Uterus (tissue), 4 donors: Measurements from ENCODE around the gene GPRC5D. TPM values are rescaled to one million over a fixed set of nuclear protein-coding genes. Genes with fewer than 3 reads are reported as not detected.

Experiments
- DNase-seq, 2 donors: peaks; one replicate each; pipeline ENCODE4 v3.0.0-alpha.2; 2019 to 2020
- H3K27ac ChIP-seq, 2 donors: fragments of 200-600 bp; sonication (generic); 1 replicate in 1 of 2; 2 replicates in 1 of 2; pipeline ENCODE4 v1.5.1; 2016 to 2018
- H3K27me3 ChIP-seq, 2 donors: fragments of 200-600 bp; sonication (generic); one replicate each; pipeline ENCODE4 v1.5.1; 2018 to 2019; ENCODE audit warnings: control low read depth in 1 of 2
- H3K36me3 ChIP-seq, 2 donors: fragments of 200-600 bp; sonication (generic); one replicate each; pipeline ENCODE4 v1.5.1; 2019; ENCODE audit warnings: control low read depth in 1 of 2
- H3K4me1 ChIP-seq, 2 donors: fragments of 200-600 bp; sonication (generic); one replicate each; pipeline ENCODE4 v1.5.1; 2018 to 2019; ENCODE audit warnings: control low read depth in 1 of 2
- H3K4me3 ChIP-seq, 2 donors: fragments of 200-600 bp; sonication (generic); 1 replicate in 1 of 2; 2 replicates in 1 of 2; pipeline ENCODE4 v1.5.1; 2018 to 2019; ENCODE audit warnings: mild to moderate bottlenecking in 1 of 2
- H3K9me3 ChIP-seq, 2 donors: fragments of 200-600 bp; sonication (generic); one replicate each; pipeline ENCODE4 v1.5.1; 2019; ENCODE audit warnings: control low read depth in 1 of 2
- POLR2A ChIP-seq, 2 donors: fragments of 450-650 bp; IDR thresholded peaks; one replicate each; pipeline ENCODE4 v1.6.1; 2016; ENCODE audit warnings: antibody characterized with exemption in 2 of 2, mild to moderate bottlenecking in 1 of 2, moderate library complexity in 1 of 2
- intact Hi-C: fragments of 100-400 bp; cut with DNase I; formaldehyde crosslinking; loops from one replicate; pipeline ENCODE4 v1.15.1; 2023; ENCODE audit warnings: low total_unique reads
- total RNA-seq, 4 donors: library from RNA; depleted of rRNA in 3 of 4; stranded (reverse); fragments of >200 nt in 3 of 4; gene quantifications; one replicate each; pipeline versions ENCODE4 v1.1.0 to v1.2.4, GENCODE V29; 2014 to 2023
- TF ChIP-seq, protein P1 (sequence below), 4 experiments: fragments of 200-600 bp in 2 of 4; fragments of 450-650 bp in 2 of 4; sonication (generic) in 2 of 4; IDR thresholded peaks; one replicate each; pipeline ENCODE4 v1.5.1; 2016 to 2019; ENCODE audit warnings: antibody characterized with exemption in 4 of 4, mild to moderate bottlenecking in 2 of 4, moderate library complexity in 1 of 4
- donor health status: DM: yes; HTN: yes; CAD: no.

The GPRC5D gene
- total RNA-seq, 4 donors from 2014 or later, result not detected

DNA sequence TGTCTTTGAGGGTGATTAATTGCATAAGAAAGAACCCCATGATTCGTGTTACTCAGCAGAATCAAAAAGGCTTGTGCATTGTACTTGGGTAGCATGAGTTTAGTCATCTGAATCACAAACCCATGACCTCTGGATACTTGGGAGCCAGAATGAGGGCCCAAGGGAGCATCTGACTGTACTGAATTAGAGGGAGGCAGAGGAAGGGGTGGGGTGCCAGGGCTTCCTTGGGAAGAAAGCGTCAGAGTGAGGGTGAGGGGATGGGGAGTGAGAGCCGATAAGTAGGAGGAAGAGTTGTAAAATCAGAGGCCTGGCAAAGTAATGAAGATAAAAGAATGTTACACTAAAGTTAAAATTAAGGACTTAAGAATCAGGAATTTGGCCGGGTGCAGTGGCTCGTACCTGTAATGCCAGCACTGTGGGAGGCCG, 29.8 kb downstream of the GPRC5D start:
- Histone ChIP-seq H3K4me1 (no peaks in the 10 kb centered on the region), H3K9me3 (no peaks in the 10 kb centered on the region), H3K36me3 (no peaks in the 10 kb centered on the region), H3K27me3 (no peaks in the 10 kb centered on the region), H3K4me3 (no peak overlapping the region), H3K27ac (no peak overlapping the region)
- intact Hi-C loops, result no loop called here
- TF ChIP-seq, protein P1, sequence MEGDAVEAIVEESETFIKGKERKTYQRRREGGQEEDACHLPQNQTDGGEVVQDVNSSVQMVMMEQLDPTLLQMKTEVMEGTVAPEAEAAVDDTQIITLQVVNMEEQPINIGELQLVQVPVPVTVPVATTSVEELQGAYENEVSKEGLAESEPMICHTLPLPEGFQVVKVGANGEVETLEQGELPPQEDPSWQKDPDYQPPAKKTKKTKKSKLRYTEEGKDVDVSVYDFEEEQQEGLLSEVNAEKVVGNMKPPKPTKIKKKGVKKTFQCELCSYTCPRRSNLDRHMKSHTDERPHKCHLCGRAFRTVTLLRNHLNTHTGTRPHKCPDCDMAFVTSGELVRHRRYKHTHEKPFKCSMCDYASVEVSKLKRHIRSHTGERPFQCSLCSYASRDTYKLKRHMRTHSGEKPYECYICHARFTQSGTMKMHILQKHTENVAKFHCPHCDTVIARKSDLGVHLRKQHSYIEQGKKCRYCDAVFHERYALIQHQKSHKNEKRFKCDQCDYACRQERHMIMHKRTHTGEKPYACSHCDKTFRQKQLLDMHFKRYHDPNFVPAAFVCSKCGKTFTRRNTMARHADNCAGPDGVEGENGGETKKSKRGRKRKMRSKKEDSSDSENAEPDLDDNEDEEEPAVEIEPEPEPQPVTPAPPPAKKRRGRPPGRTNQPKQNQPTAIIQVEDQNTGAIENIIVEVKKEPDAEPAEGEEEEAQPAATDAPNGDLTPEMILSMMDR (IDR thresholded peaks at IDR 0.05), result no peak
- no peak for TF ChIP-seq POLR2A (IDR thresholded peaks at IDR 0.05)
- DNase-seq, result peak; percentile 43 to 56

- Histone ChIP-seq H3K27me3 (no peaks in the 10 kb centered on the region), H3K4me3 (no peak overlapping the region), H3K27ac (no peak overlapping the region), H3K9me3 (no peaks in the 10 kb centered on the region), H3K4me1 (no peaks in the 10 kb centered on the region), H3K36me3 (no peaks in the 10 kb centered on the region)
- TF ChIP-seq POLR2A (IDR thresholded peaks at IDR 0.05), result no peak
- TF ChIP-seq, protein P1 (IDR thresholded peaks at IDR 0.05), result no peak
- DNase-seq, result no peak
- intact Hi-C loops, result no loop called here
These were observed 32.1 kb downstream of the GPRC5D start for GRCh38 chr12:12919666-12920435.

DNA sequence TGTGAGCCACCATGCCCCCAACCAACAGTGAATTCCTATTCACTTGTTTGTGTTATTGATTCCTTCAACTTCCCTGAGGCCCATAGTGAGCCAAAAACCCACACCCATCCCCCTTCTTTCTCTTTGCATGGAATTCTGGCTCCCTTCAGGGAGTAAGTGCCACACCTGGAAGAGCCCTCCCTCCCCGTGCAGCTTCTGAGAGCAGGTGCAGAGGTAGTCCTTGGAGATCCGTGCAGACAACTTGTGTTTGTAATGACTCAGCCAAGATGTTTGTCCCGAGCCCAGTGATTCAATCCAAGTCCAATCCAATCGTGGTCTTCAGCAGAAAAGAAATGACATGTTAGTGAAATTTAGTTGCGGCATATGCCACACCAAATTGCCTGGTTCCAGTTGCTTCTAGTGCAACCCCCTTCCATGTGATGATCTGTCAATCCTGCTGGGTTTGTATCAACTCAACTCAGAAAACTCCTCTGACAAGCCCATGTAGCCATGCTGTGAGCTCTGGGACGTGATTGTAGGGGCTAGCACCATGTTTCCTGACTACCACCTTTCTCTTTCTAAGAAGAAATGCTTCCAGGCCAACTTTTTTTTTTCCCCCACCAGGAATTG, 33.1 kb downstream of the GPRC5D start:
- intact Hi-C loops, result no loop called here
- no peaks in the 10 kb centered on the region for H3K4me1 ChIP-seq
- no peaks in the 10 kb centered on the region for H3K27me3 ChIP-seq
- TF ChIP-seq POLR2A (IDR thresholded peaks at IDR 0.05), result no peak
- TF ChIP-seq, protein P1 (IDR thresholded peaks at IDR 0.05), result no peak
- no peak overlapping the region for H3K4me3 ChIP-seq
- no peaks in the 10 kb centered on the region for H3K9me3 ChIP-seq
- H3K36me3 ChIP-seq, result no peaks in the 10 kb centered on the region
- no peak for DNase-seq
- H3K27ac ChIP-seq, result no peak overlapping the region

GRCh38 chr12:12917517-12917916, 34.5 kb downstream of the GPRC5D start:
- no peaks in the 10 kb centered on the region for H3K4me1 ChIP-seq
- no peaks in the 10 kb centered on the region for H3K36me3 ChIP-seq
- intact Hi-C loops, result no loop called here
- H3K4me3 ChIP-seq, result no peak overlapping the region
- DNase-seq, result no peak
- H3K27me3 ChIP-seq, result no peaks in the 10 kb centered on the region
- H3K9me3 ChIP-seq, result no peaks in the 10 kb centered on the region
- H3K27ac ChIP-seq, result peak overlapping the region in 1 of 2 donors; percentile 57
- TF ChIP-seq POLR2A (IDR thresholded peaks at IDR 0.05), result no peak
- TF ChIP-seq, protein P1 (IDR thresholded peaks at IDR 0.05), result no peak
